ENCODE results near the gene VEPH1. TPM values are rescaled to one million over a fixed set of nuclear protein-coding genes. Genes with fewer than 3 reads are reported as not detected.

The VEPH1 gene
- total RNA-seq, 1 donor from 2014 or later = 0.16 TPM

DNA sequence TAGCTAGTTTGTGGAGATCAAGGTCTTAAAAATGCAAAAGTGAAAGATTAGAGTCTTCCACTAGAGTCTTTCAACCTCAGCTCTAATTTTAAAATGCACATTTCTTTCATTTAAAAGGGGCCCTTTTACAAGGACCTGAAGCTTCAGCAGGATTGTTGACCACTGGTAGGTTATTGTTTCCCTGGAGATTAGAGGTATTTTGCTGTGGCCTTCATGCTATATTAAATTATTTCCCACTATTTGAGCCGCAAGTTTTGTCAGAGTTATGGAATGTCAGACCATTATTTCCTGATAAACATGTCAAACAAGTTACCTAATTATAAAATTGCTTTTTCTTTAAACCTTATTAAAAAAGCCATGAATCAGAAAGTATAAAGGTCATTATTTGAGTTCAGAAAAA, 240.2 kb downstream of the VEPH1 start:
- no peaks in the 10 kb centered on the region for H3K27me3 ChIP-seq (ENCODE audit: low read depth)
- H3K4me3 ChIP-seq = no peak overlapping the region
- no peak overlapping the region for H3K27ac ChIP-seq (replicated peaks)
- no peaks in the 10 kb centered on the region for H3K9me3 ChIP-seq (replicated peaks)
- no peak for DNase-seq
- H3K36me3 ChIP-seq = no peaks in the 10 kb centered on the region
- H3K4me1 ChIP-seq = no peaks in the 10 kb centered on the region
- TF ChIP-seq, protein P1, sequence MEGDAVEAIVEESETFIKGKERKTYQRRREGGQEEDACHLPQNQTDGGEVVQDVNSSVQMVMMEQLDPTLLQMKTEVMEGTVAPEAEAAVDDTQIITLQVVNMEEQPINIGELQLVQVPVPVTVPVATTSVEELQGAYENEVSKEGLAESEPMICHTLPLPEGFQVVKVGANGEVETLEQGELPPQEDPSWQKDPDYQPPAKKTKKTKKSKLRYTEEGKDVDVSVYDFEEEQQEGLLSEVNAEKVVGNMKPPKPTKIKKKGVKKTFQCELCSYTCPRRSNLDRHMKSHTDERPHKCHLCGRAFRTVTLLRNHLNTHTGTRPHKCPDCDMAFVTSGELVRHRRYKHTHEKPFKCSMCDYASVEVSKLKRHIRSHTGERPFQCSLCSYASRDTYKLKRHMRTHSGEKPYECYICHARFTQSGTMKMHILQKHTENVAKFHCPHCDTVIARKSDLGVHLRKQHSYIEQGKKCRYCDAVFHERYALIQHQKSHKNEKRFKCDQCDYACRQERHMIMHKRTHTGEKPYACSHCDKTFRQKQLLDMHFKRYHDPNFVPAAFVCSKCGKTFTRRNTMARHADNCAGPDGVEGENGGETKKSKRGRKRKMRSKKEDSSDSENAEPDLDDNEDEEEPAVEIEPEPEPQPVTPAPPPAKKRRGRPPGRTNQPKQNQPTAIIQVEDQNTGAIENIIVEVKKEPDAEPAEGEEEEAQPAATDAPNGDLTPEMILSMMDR (IDR thresholded peaks at IDR 0.05; ENCODE audit: borderline replicate concordance) = no peak
- intact Hi-C loops (cut with micrococcal nuclease) = no loop called here

GRCh38 chr3:157261000-157261399, 242.2 kb downstream of the VEPH1 start:
- TF ChIP-seq, protein P1 (IDR thresholded peaks at IDR 0.05; ENCODE audit: borderline replicate concordance) = no peak
- H3K4me1 ChIP-seq = no peaks in the 10 kb centered on the region
- DNase-seq = no peak
- no peaks in the 10 kb centered on the region for H3K27me3 ChIP-seq (ENCODE audit: low read depth)
- H3K27ac ChIP-seq (replicated peaks) = no peak overlapping the region
- no peaks in the 10 kb centered on the region for H3K9me3 ChIP-seq (replicated peaks)
- H3K36me3 ChIP-seq = no peaks in the 10 kb centered on the region
- intact Hi-C loops (cut with micrococcal nuclease) = no loop called here
- H3K4me3 ChIP-seq = no peak overlapping the region

- intact Hi-C loops (cut with micrococcal nuclease) = no loop called here
- no peaks in the 10 kb centered on the region for H3K4me1 ChIP-seq
- TF ChIP-seq, protein P1 (IDR thresholded peaks at IDR 0.05; ENCODE audit: borderline replicate concordance) = no peak
Measured at GRCh38 chr3:157259825-157260224, 243.4 kb downstream of the VEPH1 start.

DNA sequence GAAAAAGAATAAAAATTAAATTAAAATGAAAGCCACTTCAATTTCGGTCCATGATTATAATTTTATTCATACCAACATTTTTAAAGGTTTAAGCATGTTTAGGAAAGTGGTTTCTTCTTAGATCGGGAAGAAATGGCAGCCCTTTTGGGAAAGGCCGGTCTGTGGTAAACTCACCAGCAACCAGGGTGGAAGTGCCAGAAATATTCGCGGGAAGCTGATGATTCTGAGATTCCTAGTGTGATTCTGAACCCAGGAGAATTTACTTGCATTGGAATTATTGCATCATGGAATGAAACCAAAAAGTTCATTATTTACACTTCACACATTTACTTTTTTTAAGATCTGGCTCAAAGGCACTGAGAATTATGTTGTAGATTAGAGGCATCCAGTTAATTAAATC, 246.1 kb downstream of the VEPH1 start:
- peaks cover 9% of the 10 kb centered on the region for H3K4me1 ChIP-seq
- TF ChIP-seq, protein P1 (IDR thresholded peaks at IDR 0.05; ENCODE audit: borderline replicate concordance) = no peak
- H3K9me3 ChIP-seq (replicated peaks) = peaks cover 6% of the 10 kb centered on the region
- H3K36me3 ChIP-seq = no peaks in the 10 kb centered on the region
- no peaks in the 10 kb centered on the region for H3K27me3 ChIP-seq (ENCODE audit: low read depth)
- DNase-seq = no peak
- H3K4me3 ChIP-seq = no peak overlapping the region
- H3K27ac ChIP-seq (replicated peaks) = no peak overlapping the region
- intact Hi-C loops (cut with micrococcal nuclease) = no loop called here

More at GRCh38 chr3:157259825-157260224, 243.4 kb downstream of the VEPH1 start:
- Histone ChIP-seq H3K36me3 (no peaks in the 10 kb centered on the region), H3K27ac (replicated peaks) (no peak overlapping the region), H3K27me3 (ENCODE audit: low read depth) (no peaks in the 10 kb centered on the region), H3K9me3 (replicated peaks) (no peaks in the 10 kb centered on the region), H3K4me3 (no peak overlapping the region)
- DNase-seq = no peak

- H3K4me1 ChIP-seq = peaks cover 17% of the 10 kb centered on the region
- no peak for DNase-seq
- no peak overlapping the region for H3K27ac ChIP-seq (replicated peaks)
- H3K27me3 ChIP-seq (ENCODE audit: low read depth) = no peaks in the 10 kb centered on the region
- H3K9me3 ChIP-seq (replicated peaks) = peaks cover 6% of the 10 kb centered on the region
- H3K36me3 ChIP-seq = no peaks in the 10 kb centered on the region
- H3K4me3 ChIP-seq = no peak overlapping the region
- intact Hi-C loops (cut with micrococcal nuclease) = no loop called here
- TF ChIP-seq, protein P1 (IDR thresholded peaks at IDR 0.05; ENCODE audit: borderline replicate concordance) = no peak
Measured at GRCh38 chr3:157255797-157256196, 247.4 kb downstream of the VEPH1 start.

DNA sequence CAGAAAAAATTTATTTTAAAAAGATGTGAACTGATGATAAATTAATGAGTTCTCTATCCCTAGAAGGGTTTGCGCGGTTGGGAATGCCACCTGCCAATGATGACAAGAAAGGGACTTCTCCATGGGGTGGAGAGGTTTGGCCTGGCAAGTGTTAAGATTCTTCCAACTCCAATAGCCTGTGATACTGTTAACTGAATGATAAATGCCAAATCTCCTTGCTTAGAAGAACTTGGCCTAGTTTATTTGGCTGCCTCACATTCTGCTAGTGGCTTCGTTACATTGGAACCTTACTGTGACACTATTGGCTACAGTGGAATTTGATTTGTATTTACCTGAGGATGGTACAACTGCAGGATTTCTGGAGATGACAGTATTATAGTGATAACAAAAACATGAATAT, 251.5 kb downstream of the VEPH1 start:
- TF ChIP-seq, protein P1 (IDR thresholded peaks at IDR 0.05; ENCODE audit: borderline replicate concordance) = no peak
- Histone ChIP-seq H3K27ac (replicated peaks) (peak overlapping the region; percentile 27), H3K4me1 (peaks cover 49% of the 10 kb centered on the region), H3K27me3 (ENCODE audit: low read depth) (no peaks in the 10 kb centered on the region), H3K4me3 (no peak overlapping the region), H3K36me3 (no peaks in the 10 kb centered on the region), H3K9me3 (replicated peaks) (peaks cover 6% of the 10 kb centered on the region)
- intact Hi-C loops (cut with micrococcal nuclease) = no loop called here
- no peak for DNase-seq
